Bone marrow (tissue), 2 donors: ENCODE data around the gene URB1.
"Not testable (repeated sequence)": the region's sequence is repeated elsewhere in the genome, so short reads cannot be mapped to it uniquely, and the experiment has no call there.

ENCODE experiments used
- DNase-seq, 2 donors: peaks; one replicate each; lab custom pipeline; 2025; lab: John Stamatoyannopoulos, UW

URB1 gene

GRCh38 chr21:32371913-32372314 is 20.9 kb downstream of the URB1 start:
- DNase-seq, result peak in 1 of 2 donors; percentile 12

- DNase-seq, result no peak
Measured at GRCh38 chr21:32370998-32371766, 21.6 kb downstream of the URB1 start.

- not testable (repeated sequence) for DNase-seq
Measured at GRCh38 chr21:32368961-32369360, 23.9 kb downstream of the URB1 start.

- no peak for DNase-seq
Measured at GRCh38 chr21:32368386-32368785, 24.4 kb downstream of the URB1 start.

GRCh38 chr21:32367158-32367557 is 25.7 kb downstream of the URB1 start:
- no peak for DNase-seq

GRCh38 chr21:32366191-32366590 is 26.6 kb downstream of the URB1 start:
- DNase-seq, result no peak

- DNase-seq, result no peak
Measured at GRCh38 chr21:32364796-32365195, 28.0 kb downstream of the URB1 start.

GRCh38 chr21:32364387-32364786 is 28.4 kb downstream of the URB1 start:
- DNase-seq, result no peak

GRCh38 chr21:32360401-32360975 is 32.3 kb downstream of the URB1 start:
- no peak for DNase-seq

GRCh38 chr21:32359719-32360260 is 33.0 kb downstream of the URB1 start:
- no peak for DNase-seq

GRCh38 chr21:32356874-32357395 is 35.9 kb downstream of the URB1 start:
- DNase-seq, result no peak

- no peak for DNase-seq
Measured at GRCh38 chr21:32353002-32353711, 39.7 kb downstream of the URB1 start.

GRCh38 chr21:32352526-32352925 is 40.3 kb downstream of the URB1 start:
- no peak for DNase-seq

- no peak for DNase-seq
Measured at GRCh38 chr21:32351428-32351827, 41.4 kb downstream of the URB1 start.

GRCh38 chr21:32350981-32351380 is 41.8 kb downstream of the URB1 start:
- no peak for DNase-seq

GRCh38 chr21:32350211-32350980 is 42.4 kb downstream of the URB1 start:
- no peak for DNase-seq

- DNase-seq, result no peak
Measured at GRCh38 chr21:32349333-32349944, 43.4 kb downstream of the URB1 start.

GRCh38 chr21:32348604-32349332 is 44.0 kb downstream of the URB1 start:
- no peak for DNase-seq

- no peak for DNase-seq
Measured at GRCh38 chr21:32347977-32348376, 44.8 kb downstream of the URB1 start.

GRCh38 chr21:32347351-32347750 is 45.5 kb downstream of the URB1 start:
- DNase-seq, result no peak

GRCh38 chr21:32346951-32347350 is 45.9 kb downstream of the URB1 start:
- no peak for DNase-seq
